HAP-1 (cell line): ENCODE data around the gene GP1BB.

Experiments
- DNase-seq, 2 experiments: peaks; one replicate each; pipeline ENCODE4 v3.0.0-alpha.2; 2016 to 2020; ENCODE audit warnings: low spot score in 2 of 2
- H3K27me3 ChIP-seq: fragments of 250-450 bp; sonication (Bioruptor Pico); 2 replicates; pipeline ENCODE4 v1.5.1; 2020; ENCODE audit warnings: low read depth, mild to moderate bottlenecking, moderate library complexity
- H3K36me3 ChIP-seq: fragments of 250-450 bp; sonication (Bioruptor Pico); replicated peaks from 2 replicates; pipeline ENCODE4 v1.5.1; 2020; ENCODE audit warnings: mild to moderate bottlenecking
- H3K4me1 ChIP-seq: fragments of 250-450 bp; sonication (Bioruptor Pico); 2 replicates; pipeline ENCODE4 v1.5.1; 2020; ENCODE audit warnings: mild to moderate bottlenecking
- H3K4me3 ChIP-seq: fragments of 250-450 bp; sonication (Bioruptor Pico); 2 replicates; pipeline ENCODE4 v1.5.1; 2020; ENCODE audit warnings: mild to moderate bottlenecking, moderate library complexity
- H3K9me3 ChIP-seq: fragments of 250-450 bp; sonication (Bioruptor Pico); 2 replicates; pipeline ENCODE4 v1.5.1; 2020; ENCODE audit warnings: mild to moderate bottlenecking, moderate library complexity
- in situ Hi-C: fragments of 300-500 bp; cut with MboI; formaldehyde crosslinking; loops from 3 replicates; pipeline ENCODE4 v1.14.3; 2020; ENCODE audit warnings: low sequenced_read_pairs, inconsistent platforms, mixed read lengths

Gene GP1BB

GRCh38 chr22:19740586-19740985, 17.2 kb downstream of the GP1BB start:
- Histone ChIP-seq H3K36me3 (no peaks in the 10 kb centered on the region), H3K9me3 (no peaks in the 10 kb centered on the region), H3K4me3 (no peak overlapping the region), H3K4me1 (no peaks in the 10 kb centered on the region), H3K27me3 (no peaks in the 10 kb centered on the region)
- DNase-seq = no peak
- in situ Hi-C loops = no loop called here

DNA sequence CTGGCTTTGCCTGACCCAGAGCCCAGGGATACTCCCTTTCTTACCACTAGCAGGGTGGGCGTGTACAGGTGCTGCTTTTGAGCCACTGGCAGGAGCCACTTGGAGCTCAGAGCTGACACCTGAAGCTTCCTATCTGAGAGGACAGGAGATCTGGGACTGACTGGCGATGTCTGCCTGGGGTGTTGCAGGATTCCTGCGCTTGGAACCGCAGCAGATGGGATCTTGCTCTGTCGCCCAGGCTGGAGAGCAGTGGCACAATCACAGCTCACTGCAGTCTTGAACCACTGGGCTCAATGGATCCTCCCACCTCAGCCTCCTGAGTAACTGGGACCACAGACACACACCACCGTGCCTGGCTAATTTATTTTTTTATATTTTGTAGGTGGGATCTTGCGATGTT, 17.7 kb downstream of the GP1BB start:
- no peak overlapping the region for H3K4me3 ChIP-seq
- H3K36me3 ChIP-seq = no peaks in the 10 kb centered on the region
- no peaks in the 10 kb centered on the region for H3K4me1 ChIP-seq
- H3K27me3 ChIP-seq = no peaks in the 10 kb centered on the region
- DNase-seq = no peak
- in situ Hi-C loops = no loop called here
- H3K9me3 ChIP-seq = no peaks in the 10 kb centered on the region

DNA sequence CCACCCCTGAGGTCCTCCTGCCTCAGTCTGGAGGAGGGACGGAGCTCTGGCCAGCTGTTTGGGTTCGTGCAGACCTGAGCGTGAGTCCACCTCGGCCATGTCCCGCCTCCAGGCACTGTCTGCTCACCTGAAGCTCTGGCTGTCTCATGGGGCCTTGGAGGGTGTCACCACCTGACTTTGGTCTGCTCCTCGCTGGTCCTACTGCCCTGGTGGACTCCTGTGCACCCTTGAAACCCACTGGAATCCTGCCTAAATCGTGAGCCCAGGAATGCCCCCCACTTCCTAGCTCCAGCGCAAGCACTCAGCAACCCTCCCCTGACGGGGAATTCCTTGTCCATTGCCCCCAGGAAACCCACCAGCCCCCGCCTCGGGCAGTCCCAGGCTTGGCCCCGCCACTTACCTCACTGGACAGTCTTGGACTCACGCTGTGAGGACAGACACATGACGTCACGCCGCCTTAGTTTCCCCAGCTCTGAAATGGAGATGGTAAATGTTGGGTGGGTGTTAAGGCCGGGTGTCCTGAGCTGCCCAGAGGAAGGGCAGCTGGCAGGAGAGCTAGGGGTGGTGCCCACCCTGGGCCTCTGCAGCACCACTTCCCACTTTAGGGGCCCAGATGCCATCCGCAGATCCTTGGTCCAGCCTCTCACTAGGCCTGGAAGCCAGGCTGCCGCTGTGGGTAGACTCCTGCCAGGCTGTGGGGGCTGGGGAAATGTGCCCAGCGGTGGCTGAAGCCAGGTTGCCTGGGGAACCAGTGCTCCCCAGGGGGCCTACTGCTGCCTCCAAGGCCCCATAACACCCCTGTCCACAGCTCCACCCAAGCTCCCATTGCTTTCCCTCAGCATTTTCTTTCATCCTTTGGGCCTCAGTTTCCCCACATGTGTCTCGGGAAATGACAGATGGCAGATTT, 19.1 kb downstream of the GP1BB start:
- Histone ChIP-seq H3K4me3 (no peak overlapping the region), H3K4me1 (no peaks in the 10 kb centered on the region), H3K27me3 (no peaks in the 10 kb centered on the region), H3K9me3 (no peaks in the 10 kb centered on the region), H3K36me3 (no peaks in the 10 kb centered on the region)
- in situ Hi-C loops = no loop called here
- no peak for DNase-seq

DNA sequence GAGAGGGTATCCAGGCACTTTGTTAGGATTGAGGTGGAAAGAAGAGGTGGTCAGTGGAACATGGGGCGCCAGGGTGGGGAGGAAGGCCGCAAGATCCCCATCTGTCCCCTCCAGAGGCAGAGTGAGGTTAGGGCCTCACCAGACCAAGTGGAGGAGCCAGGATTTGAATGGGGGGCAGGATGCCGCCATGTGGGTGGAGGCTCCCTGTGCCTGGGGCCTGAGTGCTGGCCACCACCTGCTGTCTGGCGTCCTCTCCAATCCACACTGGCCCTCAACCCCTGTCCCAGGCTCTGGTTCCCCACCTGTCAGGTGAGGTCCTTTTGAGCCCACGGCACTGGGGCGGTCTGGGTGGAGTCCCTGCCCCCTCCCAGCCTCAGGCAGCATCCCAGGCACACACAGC, 19.7 kb downstream of the GP1BB start:
- H3K36me3 ChIP-seq = no peaks in the 10 kb centered on the region
- in situ Hi-C loops = no loop called here
- DNase-seq = no peak
- no peaks in the 10 kb centered on the region for H3K27me3 ChIP-seq
- no peaks in the 10 kb centered on the region for H3K4me1 ChIP-seq
- H3K4me3 ChIP-seq = no peak overlapping the region
- H3K9me3 ChIP-seq = no peaks in the 10 kb centered on the region

DNA sequence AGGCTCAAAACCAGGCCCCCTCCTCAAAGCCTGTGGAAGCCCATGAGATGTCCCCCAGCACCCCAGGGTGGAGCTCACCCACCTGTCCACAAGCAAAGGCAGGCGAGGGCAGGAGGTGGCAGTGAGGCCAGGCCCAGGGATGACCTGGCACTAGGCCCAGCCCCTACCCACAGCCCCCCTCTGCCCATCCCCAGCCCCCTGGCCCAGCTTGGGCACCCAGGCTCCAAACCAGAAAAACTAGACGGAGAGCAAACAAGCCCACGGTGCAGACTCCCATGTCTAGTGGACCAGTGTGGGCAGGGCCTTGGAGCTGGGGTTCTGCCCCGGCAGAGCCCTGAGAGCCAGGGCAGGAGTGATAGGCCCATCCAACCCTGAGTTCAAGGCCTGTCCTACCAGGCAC, 20.3 kb downstream of the GP1BB start:
- H3K4me1 ChIP-seq = no peaks in the 10 kb centered on the region
- H3K9me3 ChIP-seq = no peaks in the 10 kb centered on the region
- DNase-seq = no peak
- H3K27me3 ChIP-seq = no peaks in the 10 kb centered on the region
- H3K4me3 ChIP-seq = no peak overlapping the region
- in situ Hi-C loops = no loop called here
- H3K36me3 ChIP-seq = no peaks in the 10 kb centered on the region

GRCh38 chr22:19744350-19745006, 21.1 kb downstream of the GP1BB start:
- no peaks in the 10 kb centered on the region; the same call in 1 of the 2 replicates for H3K27me3 ChIP-seq
- in situ Hi-C loops = no loop called here
- no peaks in the 10 kb centered on the region for H3K9me3 ChIP-seq
- no peak overlapping the region for H3K4me3 ChIP-seq
- H3K4me1 ChIP-seq = no peaks in the 10 kb centered on the region
- DNase-seq = no peak
- no peaks in the 10 kb centered on the region for H3K36me3 ChIP-seq

GRCh38 chr22:19745155-19746101, 22.1 kb downstream of the GP1BB start:
- no peaks in the 10 kb centered on the region for H3K9me3 ChIP-seq
- in situ Hi-C loops = no loop called here
- H3K27me3 ChIP-seq = no peaks in the 10 kb centered on the region; the same call in 1 of the 2 replicates
- H3K4me3 ChIP-seq = no peak overlapping the region
- DNase-seq = no peak
- H3K4me1 ChIP-seq = no peaks in the 10 kb centered on the region
- H3K36me3 ChIP-seq = no peaks in the 10 kb centered on the region

DNA sequence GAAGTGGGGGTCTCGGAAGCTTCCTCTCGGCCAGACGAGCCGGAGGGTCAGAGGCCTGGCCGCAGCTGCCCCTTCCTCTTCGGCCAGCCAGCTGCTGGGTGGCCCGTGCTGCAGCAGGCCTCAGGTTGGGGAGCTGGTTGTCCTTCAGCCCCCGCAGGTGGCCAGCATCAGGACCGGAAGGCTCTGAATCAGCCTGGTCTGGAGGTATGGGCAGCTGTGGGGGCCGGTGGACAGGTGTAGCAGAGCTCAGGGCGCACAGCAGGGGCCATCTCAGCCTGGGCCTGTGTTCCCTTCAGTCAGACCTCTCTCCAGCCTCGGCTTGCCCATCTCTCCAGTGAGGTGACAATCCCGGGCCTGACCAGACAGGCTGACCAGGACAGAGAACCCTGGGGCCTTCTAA, 23.4 kb downstream of the GP1BB start:
- in situ Hi-C loops = no loop called here

DNA sequence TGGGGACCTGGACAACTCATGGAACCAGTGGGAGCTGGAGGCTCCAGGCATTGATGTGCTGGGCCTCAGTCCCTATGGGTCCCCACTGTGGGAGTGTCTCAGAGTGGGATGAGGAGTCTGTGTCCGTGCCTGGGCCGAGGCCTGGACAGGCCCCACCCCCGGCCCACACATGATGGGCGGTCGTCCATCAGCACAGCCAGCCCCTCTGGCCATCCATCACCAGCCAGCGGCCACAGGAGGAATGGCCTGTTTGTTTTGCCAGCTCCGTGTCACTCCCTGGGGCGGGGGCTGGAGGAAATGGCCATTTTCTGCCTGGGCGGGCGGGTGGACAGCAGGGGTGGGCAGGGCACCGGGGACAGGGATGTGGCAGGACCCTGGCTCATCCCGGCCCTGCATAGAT, 24.2 kb downstream of the GP1BB start:
- no peak overlapping the region for H3K4me3 ChIP-seq
- no peaks in the 10 kb centered on the region for H3K4me1 ChIP-seq
- H3K36me3 ChIP-seq = no peaks in the 10 kb centered on the region
- in situ Hi-C loops = no loop called here
- no peaks in the 10 kb centered on the region; the same call in 1 of the 2 replicates for H3K27me3 ChIP-seq
- DNase-seq = no peak
- H3K9me3 ChIP-seq = no peaks in the 10 kb centered on the region

More for the DNA sequence above, 23.4 kb downstream of the GP1BB start:
- H3K27me3 ChIP-seq = no peaks in the 10 kb centered on the region; the same call in 1 of the 2 replicates
- H3K4me3 ChIP-seq = no peak overlapping the region
- no peaks in the 10 kb centered on the region for H3K4me1 ChIP-seq
- no peaks in the 10 kb centered on the region for H3K36me3 ChIP-seq
- no peaks in the 10 kb centered on the region for H3K9me3 ChIP-seq
- no peak for DNase-seq

GRCh38 chr22:19748139-19748538, 24.8 kb downstream of the GP1BB start:
- Histone ChIP-seq H3K9me3 (no peaks in the 10 kb centered on the region), H3K4me3 (no peak overlapping the region), H3K4me1 (no peaks in the 10 kb centered on the region), H3K36me3 (no peaks in the 10 kb centered on the region), H3K27me3 (no peaks in the 10 kb centered on the region; the same call in 1 of the 2 replicates)
- no peak for DNase-seq
- in situ Hi-C loops = no loop called here

DNA sequence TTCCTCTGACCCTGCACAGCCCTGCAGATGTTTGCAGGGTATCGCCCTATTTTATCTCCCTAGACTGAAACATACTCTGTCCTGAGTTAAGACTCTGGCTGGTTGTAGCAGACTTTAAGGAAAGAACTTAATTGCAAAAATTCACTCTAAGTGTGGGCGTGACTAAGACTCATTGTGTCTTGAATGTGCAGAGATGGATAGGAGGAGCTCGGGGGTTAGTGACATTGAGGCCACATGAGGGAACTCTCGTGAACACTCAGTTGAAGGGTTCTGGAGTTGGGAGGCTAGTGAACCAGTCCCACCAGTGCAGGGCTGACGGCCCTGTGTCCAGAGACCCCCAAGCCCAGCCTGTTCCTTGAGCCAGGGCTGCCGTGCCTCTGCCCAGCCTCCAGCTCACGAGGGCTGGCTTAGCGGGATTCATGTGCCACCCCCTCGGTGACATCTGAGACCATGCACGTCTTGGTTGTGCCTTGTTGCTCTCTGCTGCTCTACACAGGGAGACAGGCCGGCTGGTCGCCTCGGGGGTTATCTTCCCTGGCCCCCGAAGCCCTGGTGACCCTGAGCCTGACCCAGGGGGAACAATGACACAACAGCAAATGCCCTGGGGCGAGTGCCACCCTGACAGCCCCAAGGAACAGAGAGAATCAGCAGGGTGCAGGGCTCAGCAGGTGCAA, 25.8 kb downstream of the GP1BB start:
- Histone ChIP-seq H3K36me3 (no peaks in the 10 kb centered on the region), H3K4me1 (no peaks in the 10 kb centered on the region), H3K9me3 (no peaks in the 10 kb centered on the region), H3K27me3 (no peaks in the 10 kb centered on the region; the same call in 1 of the 2 replicates), H3K4me3 (no peak overlapping the region)
- no peak for DNase-seq
- in situ Hi-C loops = no loop called here

- Histone ChIP-seq H3K27me3 (peaks cover 7% of the 10 kb centered on the region), H3K9me3 (no peaks in the 10 kb centered on the region), H3K4me3 (no peak overlapping the region), H3K36me3 (no peaks in the 10 kb centered on the region), H3K4me1 (no peaks in the 10 kb centered on the region)
- no peak for DNase-seq
- in situ Hi-C loops = no loop called here
These were observed 26.5 kb downstream of the GP1BB start for GRCh38 chr22:19749876-19750275.
